Upper lobe of left lung (tissue), 6 donors: Measurements from ENCODE around the gene ZFAND6. TPM values are rescaled to one million over a fixed set of nuclear protein-coding genes. Genes with fewer than 3 reads are reported as not detected.
A peak's percentile ranks its signal among the peaks of the same experiment; 100 is the strongest.
"Not testable (repeated sequence)": the region's sequence is repeated elsewhere in the genome, so short reads cannot be mapped to it uniquely, and the experiment has no call there.

Experiments
- ATAC-seq, 2 donors: fragments of 200-7000 bp; cut with Tn5 transposase; one replicate each; pipeline ENCODE4 v1.9.1; 2022; ENCODE audit warnings: mild to moderate bottlenecking in 2 of 2, moderate library complexity in 2 of 2; ENCODE audit not compliant: low FRiP score in 2 of 2
- DNase-seq, 2 donors: peaks; one replicate each; pipeline ENCODE4 v3.0.0-alpha.2; 2019 to 2020
- H3K27ac ChIP-seq, 4 donors: fragments of 200-600 bp; sonication (generic); one replicate each; pipeline ENCODE4 v1.5.1; 2016 to 2019
- H3K27me3 ChIP-seq, 4 donors: fragments of 200-600 bp; sonication (generic); one replicate each; pipeline ENCODE4 v1.5.1; 2017 to 2019
- H3K36me3 ChIP-seq, 4 donors: fragments of 200-600 bp; sonication (generic); one replicate each; pipeline ENCODE4 v1.5.1; 2016 to 2019
- H3K4me1 ChIP-seq, 4 donors: fragments of 200-600 bp; sonication (generic); one replicate each; pipeline ENCODE4 v1.5.1; 2018 to 2019
- H3K4me3 ChIP-seq, 4 donors: fragments of 200-600 bp; sonication (generic); one replicate each; pipeline ENCODE4 v1.5.1; 2017 to 2019; ENCODE audit warnings: mild to moderate bottlenecking in 2 of 4, moderate library complexity in 1 of 4
- H3K9me3 ChIP-seq, 4 donors: fragments of 200-600 bp; sonication (generic); one replicate each; pipeline ENCODE4 v1.5.1; 2018 to 2019
- CTCF ChIP-seq, 6 experiments: fragments of 450-650 bp in 4 of 6; fragments of 200-600 bp in 2 of 6; sonication (generic) in 2 of 6; IDR thresholded peaks; one replicate each; pipeline ENCODE4 v1.5.1; 2016 to 2019; ENCODE audit warnings: antibody characterized with exemption in 6 of 6
- EP300 ChIP-seq, 4 donors: sonication (generic); formaldehyde crosslinking; IDR thresholded peaks; one replicate each; pipeline ENCODE4 v1.5.1; 2017; ENCODE audit warnings: antibody characterized with exemption in 4 of 4, control low read depth in 2 of 4
- POLR2A ChIP-seq, 4 donors: fragments of 450-650 bp; IDR thresholded peaks; one replicate each; pipeline ENCODE4 v1.5.1; 2016 to 2017; ENCODE audit warnings: antibody characterized with exemption in 4 of 4, mild to moderate bottlenecking in 2 of 4
- POLR2AphosphoS5 ChIP-seq, 2 donors: sonication (generic); formaldehyde crosslinking; IDR thresholded peaks; one replicate each; pipeline ENCODE4 v1.5.1; 2017; ENCODE audit warnings: antibody characterized with exemption in 2 of 2
- WGBS, 2 donors: methylation state at CpG; one replicate each; pipeline ENCODE4 v1.1.5; 2017 to 2018; 5-methylcytosine and 5-hydroxymethylcytosine counted together
- total RNA-seq, 6 donors: library from RNA; depleted of rRNA in 4 of 6; stranded (reverse); fragments of >200 nt in 4 of 6; gene quantifications; one replicate each; pipeline versions ENCODE4 v1.1.0 to v1.2.1, GENCODE V29; 2016 to 2021
- donor health status: DM: no; HTN: no; CAD: no; lungs with moderate emphysema.
- donor health status: DM: no; HTN: yes; CAD: no; lungs with severe emphysema.

The ZFAND6 gene
- total RNA-seq, 6 donors from 2014 or later = 36.7 to 151 (median 70.5) TPM

GRCh38 chr15:80153900-80154299, 94.4 kb downstream of the ZFAND6 start:
- no peak for ATAC-seq
- H3K27ac ChIP-seq = peak overlapping the region in 3 of 4 donors; percentile 86 to 89 (median 86)
- DNase-seq = no peak
- no peak for TF ChIP-seq POLR2AphosphoS5 (IDR thresholded peaks at IDR 0.05)
- no peak for TF ChIP-seq POLR2A (IDR thresholded peaks at IDR 0.05)
- TF ChIP-seq EP300 (IDR thresholded peaks at IDR 0.05) = no peak
- TF ChIP-seq CTCF (IDR thresholded peaks at IDR 0.05) = no peak
- 52 to 58% methylated on average over 4 of the region's 4 CpGs for WGBS, 2 donors
- H3K36me3 ChIP-seq = peaks cover 0 to 6% (median 0%) of the 10 kb centered on the region in 4 donors
- peak overlapping the region in 2 of 4 donors; percentile 65 to 85 for H3K4me3 ChIP-seq
- H3K27me3 ChIP-seq = no peaks in the 10 kb centered on the region
- no peaks in the 10 kb centered on the region for H3K9me3 ChIP-seq
- peaks cover 20 to 43% (median 42%) of the 10 kb centered on the region in 4 donors for H3K4me1 ChIP-seq

- 75% methylated on average over 6 of the region's 6 CpGs for WGBS, 2 donors
- no peak for ATAC-seq
- H3K4me1 ChIP-seq = peaks cover 20 to 45% (median 43%) of the 10 kb centered on the region in 4 donors
- H3K9me3 ChIP-seq = no peaks in the 10 kb centered on the region
- TF ChIP-seq EP300 (IDR thresholded peaks at IDR 0.05) (no peak), POLR2AphosphoS5 (IDR thresholded peaks at IDR 0.05) (no peak), CTCF (IDR thresholded peaks at IDR 0.05) (no peak), POLR2A (IDR thresholded peaks at IDR 0.05) (no peak)
- DNase-seq = peak in 1 of 2 donors; percentile 51
- H3K27ac ChIP-seq = peak overlapping the region; percentile 44 to 89 (median 68)
- H3K36me3 ChIP-seq = peaks cover 0 to 6% (median under 1%) of the 10 kb centered on the region in 4 donors
- peak overlapping the region in 1 of 4 donors; percentile 85 for H3K4me3 ChIP-seq
- H3K27me3 ChIP-seq = no peaks in the 10 kb centered on the region
Measured at GRCh38 chr15:80154336-80154735, 94.9 kb downstream of the ZFAND6 start.

- Histone ChIP-seq H3K36me3 (peaks cover 0 to 8% (median 3%) of the 10 kb centered on the region in 4 donors), H3K9me3 (no peaks in the 10 kb centered on the region), H3K27ac (peak overlapping the region; percentile 44 to 89 (median 52)), H3K4me3 (no peak overlapping the region), H3K4me1 (peaks cover 25 to 51% (median 48%) of the 10 kb centered on the region in 4 donors), H3K27me3 (no peaks in the 10 kb centered on the region)
- ATAC-seq = no peak
- 78 to 82% methylated on average over 5 of the region's 5 CpGs for WGBS, 2 donors
- DNase-seq = no peak
- TF ChIP-seq EP300 (IDR thresholded peaks at IDR 0.05) (no peak), POLR2A (IDR thresholded peaks at IDR 0.05) (no peak), CTCF (IDR thresholded peaks at IDR 0.05) (no peak), POLR2AphosphoS5 (IDR thresholded peaks at IDR 0.05) (no peak)
Measured at GRCh38 chr15:80155001-80155377, 95.5 kb downstream of the ZFAND6 start.

- DNase-seq = peak in 1 of 2 donors; percentile 88
- H3K27me3 ChIP-seq, H3K36me3 ChIP-seq, H3K4me3 ChIP-seq, H3K9me3 ChIP-seq, ATAC-seq: not testable (repeated sequence)
- H3K27ac ChIP-seq = peak overlapping the region; percentile 44 to 89 (median 52)
- 55 to 68% methylated on average over 16 of the region's 16 CpGs for WGBS, 2 donors
- TF ChIP-seq POLR2AphosphoS5 (IDR thresholded peaks at IDR 0.05) (peak; percentile 22 to 45), EP300 (IDR thresholded peaks at IDR 0.05) (peak in 1 of 4 donors; percentile 12)
- peaks cover 31 to 57% (median 53%) of the 10 kb centered on the region in 4 donors for H3K4me1 ChIP-seq
Measured at GRCh38 chr15:80155378-80156175, 96.1 kb downstream of the ZFAND6 start.

- 78 to 83% methylated on average over 8 of the region's 8 CpGs for WGBS, 2 donors
- no peak for ATAC-seq
- Histone ChIP-seq H3K27ac (peak overlapping the region; percentile 36 to 89 (median 48)), H3K27me3 (no peaks in the 10 kb centered on the region), H3K36me3 (peaks cover 0 to 9% (median 4%) of the 10 kb centered on the region in 4 donors), H3K9me3 (no peaks in the 10 kb centered on the region), H3K4me3 (no peak overlapping the region), H3K4me1 (peaks cover 37 to 64% (median 60%) of the 10 kb centered on the region in 4 donors)
- DNase-seq = no peak
- TF ChIP-seq EP300 (IDR thresholded peaks at IDR 0.05) (no peak), POLR2AphosphoS5 (IDR thresholded peaks at IDR 0.05) (no peak), POLR2A (IDR thresholded peaks at IDR 0.05) (no peak), CTCF (IDR thresholded peaks at IDR 0.05) (no peak)
Measured at GRCh38 chr15:80156176-80156720, 96.8 kb downstream of the ZFAND6 start.
